AG09309 (cell line): ENCODE results near the gene XRCC5.

Experiments
- DNase-seq: peaks from one replicate; pipeline ENCODE4 v3.0.0-alpha.2; 2010; ENCODE audit warnings: low read depth
- H3K4me3 ChIP-seq: 2 replicates; pipeline ENCODE4 v1.5.1; 2011; ENCODE audit warnings: mild to moderate bottlenecking, low read depth, low read length, moderate library complexity; ENCODE audit not compliant: control insufficient read depth
- CTCF ChIP-seq: IDR thresholded peaks from 2 replicates; pipeline ENCODE4 v1.5.1; 2011; ENCODE audit warnings: mild to moderate bottlenecking, low read depth, low read length, inconsistent platforms; ENCODE audit not compliant: insufficient read depth, control insufficient read depth; ENCODE audit errors: missing control alignments

Gene XRCC5

DNA sequence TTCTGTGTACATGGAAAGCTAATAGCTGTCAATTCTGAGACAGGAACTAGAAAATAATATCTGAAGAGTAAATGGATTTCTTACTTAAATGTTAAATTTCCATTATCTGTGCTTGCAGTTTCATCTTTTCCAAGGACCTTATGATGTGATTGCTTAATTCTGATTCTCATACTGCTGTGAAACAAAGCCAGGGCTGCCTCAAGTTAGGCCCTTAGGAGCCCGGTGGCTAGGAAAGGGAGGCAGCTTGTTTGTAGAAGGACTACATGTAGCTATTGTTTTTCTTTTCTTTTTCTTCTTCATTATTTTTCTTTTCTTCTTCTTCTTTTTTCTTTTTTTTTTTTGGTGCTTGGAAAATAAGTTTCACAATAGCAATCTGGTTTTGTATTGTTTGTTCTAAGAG lies 50.5 kb downstream of the XRCC5 start:
- no peak for DNase-seq
- H3K4me3 ChIP-seq = no peak overlapping the region
- no peak for TF ChIP-seq CTCF

GRCh38 chr2:216160786-216161185 lies 51.6 kb downstream of the XRCC5 start:
- DNase-seq = no peak
- TF ChIP-seq CTCF = no peak
- H3K4me3 ChIP-seq = no peak overlapping the region

- no peak for DNase-seq
- no peak for TF ChIP-seq CTCF
- no peak overlapping the region for H3K4me3 ChIP-seq
Observed at GRCh38 chr2:216161967-216162366, 52.8 kb downstream of the XRCC5 start.

- H3K4me3 ChIP-seq = no peak overlapping the region
- DNase-seq = no peak
- no peak for TF ChIP-seq CTCF
Observed at GRCh38 chr2:216163518-216163917, 54.4 kb downstream of the XRCC5 start.

DNA sequence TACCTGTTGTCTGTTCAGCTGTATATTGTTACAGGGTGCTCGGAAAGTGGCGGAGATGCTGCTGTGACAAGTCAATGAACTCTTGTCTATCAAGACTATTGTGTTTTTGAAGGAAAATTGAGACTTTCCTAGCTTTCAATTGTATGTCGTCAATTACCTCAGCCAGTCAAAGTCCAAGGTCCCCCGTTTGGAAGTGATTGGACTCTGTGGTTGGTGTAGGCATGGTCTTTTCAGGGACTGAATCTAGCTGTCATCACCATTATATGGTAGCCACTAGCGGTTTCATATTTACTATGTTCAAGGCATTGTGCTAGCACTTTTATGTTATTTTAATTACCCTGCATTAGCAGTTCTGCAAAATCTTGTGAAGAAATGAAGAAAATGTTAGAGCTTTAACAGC lies 54.9 kb downstream of the XRCC5 start:
- H3K4me3 ChIP-seq = no peak overlapping the region
- TF ChIP-seq CTCF = no peak
- no peak for DNase-seq

DNA sequence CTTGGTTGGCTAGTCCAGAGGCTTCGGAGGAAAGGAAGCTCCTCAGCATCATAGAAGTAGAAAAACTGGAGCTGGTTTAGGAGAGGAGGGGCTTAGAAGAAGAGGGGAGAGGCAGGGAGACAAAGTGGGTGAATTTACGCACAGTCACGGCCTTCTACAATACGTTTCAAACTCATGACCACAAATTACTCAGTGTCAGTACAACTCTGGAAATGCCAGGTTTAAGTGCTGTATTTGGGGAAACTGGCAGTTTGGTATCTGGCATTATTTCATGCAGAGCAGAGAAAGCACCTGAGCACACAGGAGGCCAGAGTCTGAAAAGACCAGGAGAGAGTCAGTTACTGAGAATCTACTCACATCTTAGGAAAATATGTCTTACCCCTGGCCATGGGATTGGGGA lies 55.4 kb downstream of the XRCC5 start:
- H3K4me3 ChIP-seq = no peak overlapping the region
- no peak for DNase-seq
- no peak for TF ChIP-seq CTCF

GRCh38 chr2:216165711-216166110 lies 56.6 kb downstream of the XRCC5 start:
- H3K4me3 ChIP-seq = no peak overlapping the region
- no peak for TF ChIP-seq CTCF
- no peak for DNase-seq
